ENCODE measurements around the gene LRPAP1. TPM values are rescaled to one million over a fixed set of nuclear protein-coding genes. Genes with fewer than 3 reads are reported as not detected.

Gene LRPAP1
- total and polyA plus RNA-seq, 2 donors (not counting 3 experiments of a cell fraction or from before 2014, with no cell fraction given) = 90.1 to 170 TPM

GRCh38 chr4:3500634-3501101, 31.6 kb downstream of the LRPAP1 start:
- no peaks in the 10 kb centered on the region for H3K27me3 ChIP-seq (ENCODE audit: control insufficient read depth in 2 of 2, insufficient read depth in 2 of 2, low read length in 2 of 2)
- H4K20me1 ChIP-seq (replicated peaks; ENCODE audit: control insufficient read depth, extremely low read depth, insufficient read depth, low read length) = no peaks in the 10 kb centered on the region
- ChIA-PET POLR2A (no interaction called here), CTCF (no interaction called here)
- no peak overlapping the region for H3K4me3 ChIP-seq (replicated peaks in 1 of 3; ENCODE audit: insufficient read depth in 1 of 3, low read depth in 1 of 3, low read length in 3 of 3)
- H3K9me3 ChIP-seq (replicated peaks; ENCODE audit: control insufficient read depth, insufficient read depth, low read length) = no peaks in the 10 kb centered on the region
- H3K4me2 ChIP-seq (ENCODE audit: insufficient read depth, low read length) = no peak overlapping the region
- no peak overlapping the region for H3K9ac ChIP-seq (replicated peaks; ENCODE audit: extremely low read depth, insufficient read depth, low read length)
- H3K36me3 ChIP-seq (ENCODE audit: control insufficient read depth in 2 of 2, extremely low read depth in 1 of 2, insufficient read depth in 2 of 2, low read length in 2 of 2) = peaks cover 0 to under 1% of the 10 kb centered on the region in 2 experiments
- no peaks in the 10 kb centered on the region for H3K9me1 ChIP-seq (replicated peaks; ENCODE audit: control insufficient read depth, extremely low read depth, insufficient read depth, low read length)
- H3K79me2 ChIP-seq (ENCODE audit: control insufficient read depth, insufficient read depth, low read length) = peaks cover 2% of the 10 kb centered on the region
- H2AFZ ChIP-seq (ENCODE audit: low read depth, low read length) = no peak overlapping the region
- intact Hi-C loops (cut with micrococcal nuclease) (no loop called here), dilution Hi-C loops (cut with MboI; ENCODE audit: extremely low pct_ligation_motif_present, low sequenced_read_pairs) (no loop called here)
- FAIRE-seq (no peak), DNase-seq (ENCODE audit: low read depth, low spot score) (no peak)
- no TSS peak for BruUV-seq (replicated peaks)
- no peaks in the 10 kb centered on the region for H3K4me1 ChIP-seq (ENCODE audit: control insufficient read depth, extremely low read depth, insufficient read depth, low read length)
- TF ChIP-seq GATA2 (IDR thresholded peaks at IDR 0.05; ENCODE audit: insufficient read depth, insufficient read length, low read depth, low read length) (no peak), POLR2A (IDR thresholded peaks at IDR 0.05; ENCODE audit: low read depth, low read length) (no peak), JUN (IDR thresholded peaks at IDR 0.05; ENCODE audit: borderline replicate concordance, insufficient read depth, insufficient read length, low read depth) (no peak), POLR2AphosphoS5 (IDR thresholded peaks at IDR 0.05; ENCODE audit: insufficient read depth, low read depth, low read length) (no peak), FOS (IDR thresholded peaks at IDR 0.05; ENCODE audit: borderline replicate concordance, insufficient read depth, low read length) (no peak), MYC (IDR thresholded peaks at IDR 0.05; ENCODE audit: low read depth, low read length) (no peak), EZH2 (IDR thresholded peaks at IDR 0.05; ENCODE audit: borderline replicate concordance, low read depth, low read length, severe bottlenecking) (no peak)
- TF ChIP-seq, protein P1, sequence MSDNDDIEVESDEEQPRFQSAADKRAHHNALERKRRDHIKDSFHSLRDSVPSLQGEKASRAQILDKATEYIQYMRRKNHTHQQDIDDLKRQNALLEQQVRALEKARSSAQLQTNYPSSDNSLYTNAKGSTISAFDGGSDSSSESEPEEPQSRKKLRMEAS (IDR thresholded peaks at IDR 0.05; ENCODE audit: insufficient read depth, insufficient read length) = no peak
- TF ChIP-seq, protein P2, sequence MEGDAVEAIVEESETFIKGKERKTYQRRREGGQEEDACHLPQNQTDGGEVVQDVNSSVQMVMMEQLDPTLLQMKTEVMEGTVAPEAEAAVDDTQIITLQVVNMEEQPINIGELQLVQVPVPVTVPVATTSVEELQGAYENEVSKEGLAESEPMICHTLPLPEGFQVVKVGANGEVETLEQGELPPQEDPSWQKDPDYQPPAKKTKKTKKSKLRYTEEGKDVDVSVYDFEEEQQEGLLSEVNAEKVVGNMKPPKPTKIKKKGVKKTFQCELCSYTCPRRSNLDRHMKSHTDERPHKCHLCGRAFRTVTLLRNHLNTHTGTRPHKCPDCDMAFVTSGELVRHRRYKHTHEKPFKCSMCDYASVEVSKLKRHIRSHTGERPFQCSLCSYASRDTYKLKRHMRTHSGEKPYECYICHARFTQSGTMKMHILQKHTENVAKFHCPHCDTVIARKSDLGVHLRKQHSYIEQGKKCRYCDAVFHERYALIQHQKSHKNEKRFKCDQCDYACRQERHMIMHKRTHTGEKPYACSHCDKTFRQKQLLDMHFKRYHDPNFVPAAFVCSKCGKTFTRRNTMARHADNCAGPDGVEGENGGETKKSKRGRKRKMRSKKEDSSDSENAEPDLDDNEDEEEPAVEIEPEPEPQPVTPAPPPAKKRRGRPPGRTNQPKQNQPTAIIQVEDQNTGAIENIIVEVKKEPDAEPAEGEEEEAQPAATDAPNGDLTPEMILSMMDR (IDR thresholded peaks at IDR 0.05; ENCODE audit: extremely low read depth in 1 of 2, insufficient read depth in 1 of 2, low read depth in 1 of 2, low read length in 2 of 2) = no peak
- no peak overlapping the region for H3K27ac ChIP-seq (ENCODE audit: insufficient read depth, low read depth, low read length)
